NCI-H526 (cell line): ENCODE results near the gene CXorf65.

Experiments used
- DNase-seq, 2 experiments: peaks; one replicate each; lab custom pipeline; 2025; lab: John Stamatoyannopoulos, UW

CXorf65 gene

GRCh38 chrX:71067089-71067488 is 39.5 kb downstream of the CXorf65 start:
- no peak for DNase-seq

GRCh38 chrX:71060127-71060526 is 46.4 kb downstream of the CXorf65 start:
- DNase-seq = no peak

- no peak for DNase-seq
Observed at GRCh38 chrX:71057848-71058530, 48.6 kb downstream of the CXorf65 start.

- no peak for DNase-seq
Observed at GRCh38 chrX:71056867-71057266, 49.7 kb downstream of the CXorf65 start.
